ENCODE results near the gene SLC2A4RG. TPM values are rescaled to one million over a fixed set of nuclear protein-coding genes. Genes with fewer than 3 reads are reported as not detected.

Gene SLC2A4RG
- total RNA-seq, 1 donor from 2014 or later: 65.6 TPM

- Histone ChIP-seq H3K27me3 (ENCODE audit: insufficient read depth, low read length) (no peaks in the 10 kb centered on the region), H3K4me1 (ENCODE audit: insufficient read depth, low read length) (peaks cover 36% of the 10 kb centered on the region), H2AFZ (ENCODE audit: low read depth, low read length) (no peak within 1 kb of the TSS), H3K79me2 (ENCODE audit: insufficient read depth, low read length) (peaks cover 14% of the 10 kb centered on the region), H3K4me2 (ENCODE audit: low read length) (peak within 1 kb of the TSS; percentile 82), H4K20me1 (ENCODE audit: insufficient read depth, low read length) (no peaks in the 10 kb centered on the region), H3K36me3 (ENCODE audit: insufficient read depth, low read length) (no peaks in the 10 kb centered on the region), H3K9ac (ENCODE audit: low read length) (peak within 1 kb of the TSS; percentile 58), H3K9me3 (ENCODE audit: insufficient read depth, low read depth, low read length) (no peaks in the 10 kb centered on the region), H3K4me3 (ENCODE audit: insufficient read depth, low read depth, low read length) (peak within 1 kb of the TSS; percentile 48), H3K27ac (ENCODE audit: low read depth, low read length) (peak within 1 kb of the TSS; percentile 42)
- Mint-ChIP-seq H3K4me3 (ENCODE audit: unreplicated experiment) (no peak within 1 kb of the TSS), H3K9me3 (ENCODE audit: unreplicated experiment) (no peaks in the 10 kb centered on the region), H3K36me3 (ENCODE audit: low read depth, unreplicated experiment) (peaks cover 3% of the 10 kb centered on the region), H3K27me3 (ENCODE audit: low read depth, unreplicated experiment) (no peaks in the 10 kb centered on the region), H3K27ac (ENCODE audit: unreplicated experiment) (peak within 1 kb of the TSS; percentile 7), H3K4me1 (ENCODE audit: low read depth, unreplicated experiment) (peaks cover 6% of the 10 kb centered on the region)
- FAIRE-seq: no peak
- DNase-seq (ENCODE audit: low read depth): no peak
- TF ChIP-seq CTCF (IDR thresholded peaks at IDR 0.05; ENCODE audit: insufficient read depth, low read depth, low read length): no peak
- no peak for TF ChIP-seq EZH2 (IDR thresholded peaks at IDR 0.05; ENCODE audit: insufficient read depth, low read length)
Measured at GRCh38 chr20:63696628-63697356, 42.8 kb upstream of the SLC2A4RG start, which contains the start of gene TNFRSF6B. TNFRSF6B (plus strand) TSS chr20:63696652; CDS start chr20:63696768, 116 bp downstream.

GRCh38 chr20:63697357-63697867 is 42.2 kb upstream of the SLC2A4RG start:
- Histone ChIP-seq H3K4me2 (ENCODE audit: low read length) (peak overlapping the region; percentile 82), H2AFZ (ENCODE audit: low read depth, low read length) (no peak overlapping the region), H3K27ac (ENCODE audit: low read depth, low read length) (no peak overlapping the region), H4K20me1 (ENCODE audit: insufficient read depth, low read length) (no peaks in the 10 kb centered on the region), H3K79me2 (ENCODE audit: insufficient read depth, low read length) (peaks cover 14% of the 10 kb centered on the region), H3K36me3 (ENCODE audit: insufficient read depth, low read length) (no peaks in the 10 kb centered on the region), H3K4me1 (ENCODE audit: insufficient read depth, low read length) (peaks cover 36% of the 10 kb centered on the region), H3K4me3 (ENCODE audit: insufficient read depth, low read depth, low read length) (peak overlapping the region; percentile 48), H3K27me3 (ENCODE audit: insufficient read depth, low read length) (no peaks in the 10 kb centered on the region), H3K9me3 (ENCODE audit: insufficient read depth, low read depth, low read length) (no peaks in the 10 kb centered on the region), H3K9ac (ENCODE audit: low read length) (peak overlapping the region; percentile 58)
- no peak for TF ChIP-seq EZH2 (IDR thresholded peaks at IDR 0.05; ENCODE audit: insufficient read depth, low read length)
- TF ChIP-seq CTCF (IDR thresholded peaks at IDR 0.05; ENCODE audit: insufficient read depth, low read depth, low read length): no peak
- FAIRE-seq (no peak), DNase-seq (ENCODE audit: low read depth) (no peak)
- Mint-ChIP-seq H3K4me3 (ENCODE audit: unreplicated experiment) (no peak overlapping the region), H3K27me3 (ENCODE audit: low read depth, unreplicated experiment) (no peaks in the 10 kb centered on the region), H3K36me3 (ENCODE audit: low read depth, unreplicated experiment) (peaks cover 4% of the 10 kb centered on the region), H3K4me1 (ENCODE audit: low read depth, unreplicated experiment) (peaks cover 6% of the 10 kb centered on the region), H3K9me3 (ENCODE audit: unreplicated experiment) (no peaks in the 10 kb centered on the region), H3K27ac (ENCODE audit: unreplicated experiment) (no peak overlapping the region)
